Measurements from ENCODE around the gene NOTCH1.

DNA sequence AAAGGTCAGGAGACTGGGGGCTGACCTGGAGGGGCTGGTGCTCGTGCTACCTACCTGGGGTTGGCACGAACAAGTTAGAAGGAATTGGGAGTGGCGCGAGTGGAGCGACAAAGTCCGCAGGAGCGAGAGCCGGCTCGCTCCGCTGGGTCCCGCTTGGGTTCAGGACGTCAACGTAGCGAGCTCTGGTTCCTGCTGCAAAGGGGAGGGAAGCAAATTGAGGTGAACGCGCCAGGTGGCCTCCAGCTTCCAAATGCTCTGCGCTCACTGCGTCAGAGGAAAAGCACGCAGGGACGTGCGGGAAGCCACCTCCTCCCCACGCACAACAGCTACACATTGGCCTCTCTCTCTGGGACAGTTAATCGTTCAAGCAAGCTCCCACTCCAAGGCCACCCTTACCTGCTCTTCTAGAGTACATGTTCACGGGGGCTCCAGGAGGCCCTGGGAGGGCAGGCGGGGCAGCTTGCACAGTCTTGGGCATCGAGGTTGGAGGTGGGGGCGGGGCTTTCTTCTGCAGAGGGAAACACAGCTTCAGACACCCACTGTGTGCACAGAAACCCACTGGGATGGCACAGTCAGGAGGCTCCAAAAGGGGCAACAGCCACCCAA is 98.6 kb downstream of the NOTCH1 start:
- TF ChIP-seq EZH2 (IDR thresholded peaks at IDR 0.05) (no peak), POLR2AphosphoS5 (IDR thresholded peaks at IDR 0.05; ENCODE audit: borderline replicate concordance, low read depth, low read length) (no peak)

Measured in SK-N-MC (cell line).